GM20000 (cell line): Measurements from ENCODE around the gene MIEF1.

ENCODE experiments used
- DNase-seq: peaks from one replicate; pipeline ENCODE4 v3.0.0; 2012; ENCODE audit warnings: low spot score
- TF ChIP-seq, protein P1 (sequence below): IDR thresholded peaks from 2 replicates; pipeline ENCODE4 v1.5.1; 2012; ENCODE audit warnings: mild to moderate bottlenecking, control low read depth; ENCODE audit errors: extremely low read depth, missing control alignments

MIEF1 gene

DNA sequence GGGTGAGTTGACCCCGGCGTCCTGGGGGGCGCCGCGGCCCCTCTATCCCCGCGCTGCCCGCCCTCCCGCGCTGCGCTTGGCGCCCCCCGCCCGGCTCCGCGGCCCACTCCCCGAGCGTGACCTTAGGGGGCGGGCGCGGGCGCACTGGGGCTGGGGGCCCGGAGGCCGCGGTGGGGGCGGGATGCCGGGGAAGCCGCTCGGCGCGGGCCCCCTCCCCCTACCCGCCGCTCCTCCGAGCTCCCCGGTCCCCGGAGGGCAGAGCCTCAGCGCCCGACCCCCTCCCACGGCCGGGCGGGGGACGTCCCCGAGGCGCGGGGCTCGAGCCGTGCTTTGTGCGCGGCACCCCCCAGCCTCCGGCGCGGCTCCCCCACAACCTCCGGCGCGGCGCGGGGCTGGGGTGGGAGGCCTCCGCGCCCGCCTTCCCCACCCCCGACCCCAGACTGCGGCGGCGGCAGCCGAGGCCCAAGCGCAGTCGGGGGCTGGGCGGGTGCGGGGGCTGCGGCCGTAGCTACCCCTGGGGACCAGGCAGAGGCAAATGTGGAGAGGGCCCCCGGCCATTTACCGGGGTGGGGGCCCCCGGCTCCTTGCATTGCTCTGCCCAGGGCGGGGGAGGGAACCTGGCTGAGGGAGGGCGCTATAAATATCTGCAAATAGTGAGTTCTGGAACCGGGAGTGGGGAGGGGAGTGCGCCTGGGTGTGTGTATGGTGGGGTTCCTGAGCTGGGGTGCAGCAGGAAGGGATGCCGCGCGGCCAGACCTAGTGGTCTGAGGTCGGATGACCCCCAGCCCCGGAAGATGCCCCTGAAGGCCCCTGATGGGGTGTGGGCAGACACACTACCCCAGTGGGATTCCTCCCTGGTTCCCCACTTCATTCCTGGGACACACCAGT lies 44.3 kb upstream of the MIEF1 start:
- peak; percentile 77 for DNase-seq
- TF ChIP-seq, protein P1, sequence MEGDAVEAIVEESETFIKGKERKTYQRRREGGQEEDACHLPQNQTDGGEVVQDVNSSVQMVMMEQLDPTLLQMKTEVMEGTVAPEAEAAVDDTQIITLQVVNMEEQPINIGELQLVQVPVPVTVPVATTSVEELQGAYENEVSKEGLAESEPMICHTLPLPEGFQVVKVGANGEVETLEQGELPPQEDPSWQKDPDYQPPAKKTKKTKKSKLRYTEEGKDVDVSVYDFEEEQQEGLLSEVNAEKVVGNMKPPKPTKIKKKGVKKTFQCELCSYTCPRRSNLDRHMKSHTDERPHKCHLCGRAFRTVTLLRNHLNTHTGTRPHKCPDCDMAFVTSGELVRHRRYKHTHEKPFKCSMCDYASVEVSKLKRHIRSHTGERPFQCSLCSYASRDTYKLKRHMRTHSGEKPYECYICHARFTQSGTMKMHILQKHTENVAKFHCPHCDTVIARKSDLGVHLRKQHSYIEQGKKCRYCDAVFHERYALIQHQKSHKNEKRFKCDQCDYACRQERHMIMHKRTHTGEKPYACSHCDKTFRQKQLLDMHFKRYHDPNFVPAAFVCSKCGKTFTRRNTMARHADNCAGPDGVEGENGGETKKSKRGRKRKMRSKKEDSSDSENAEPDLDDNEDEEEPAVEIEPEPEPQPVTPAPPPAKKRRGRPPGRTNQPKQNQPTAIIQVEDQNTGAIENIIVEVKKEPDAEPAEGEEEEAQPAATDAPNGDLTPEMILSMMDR: no peak

DNA sequence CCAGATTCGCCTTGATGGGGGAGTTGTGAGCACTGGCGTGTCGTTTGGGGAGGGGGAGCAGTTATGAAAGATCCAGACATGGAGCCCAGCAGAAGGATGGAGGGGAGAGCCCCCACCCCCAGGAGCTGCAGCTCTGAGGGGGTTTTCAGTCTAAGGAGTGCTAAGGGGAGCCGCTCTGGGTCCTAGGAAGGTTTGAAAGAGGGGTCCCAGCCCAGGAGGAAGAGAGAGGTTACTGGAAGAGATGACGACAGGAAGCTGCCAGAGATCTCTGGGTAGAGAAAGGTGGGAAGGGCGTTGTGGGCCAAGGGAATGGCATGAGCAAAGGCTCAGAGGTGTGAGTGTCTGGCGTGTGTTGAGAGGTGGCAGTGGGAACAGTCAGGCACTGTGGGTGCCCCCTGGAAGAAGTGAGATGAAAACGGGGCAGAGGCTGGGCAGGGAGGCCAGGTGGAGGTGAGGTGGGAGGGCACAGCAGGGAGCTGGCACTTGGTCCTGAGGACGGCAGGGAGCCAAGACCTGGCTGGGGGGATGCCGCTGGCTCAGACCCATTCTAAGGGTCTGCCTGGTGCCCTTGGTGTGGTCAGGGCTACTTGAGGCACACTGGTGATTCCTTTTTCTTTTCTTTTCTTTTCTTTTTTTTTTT lies 43.5 kb upstream of the MIEF1 start:
- no peak for DNase-seq
- TF ChIP-seq, protein P1: no peak

DNA sequence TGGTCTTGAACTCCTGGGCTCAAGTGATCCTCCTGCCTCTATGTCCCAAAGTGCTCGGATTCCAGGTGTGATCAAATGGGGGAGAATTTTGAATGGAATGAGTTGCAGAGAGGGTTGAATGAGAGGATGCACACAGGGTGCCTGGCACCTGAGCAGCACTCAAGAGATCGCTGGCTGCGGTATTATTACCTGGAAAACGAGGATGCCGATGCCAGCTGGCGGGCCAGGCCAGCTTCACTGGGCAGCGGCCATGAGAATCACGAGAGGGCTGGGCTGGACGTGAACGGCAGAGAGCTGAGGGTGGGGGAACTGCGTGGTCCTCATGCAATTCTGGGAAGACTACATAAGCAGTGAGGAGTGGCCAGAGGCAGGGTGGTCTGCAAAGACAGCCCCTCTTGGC lies 42.4 kb upstream of the MIEF1 start:
- DNase-seq: no peak
- TF ChIP-seq, protein P1: no peak

DNA sequence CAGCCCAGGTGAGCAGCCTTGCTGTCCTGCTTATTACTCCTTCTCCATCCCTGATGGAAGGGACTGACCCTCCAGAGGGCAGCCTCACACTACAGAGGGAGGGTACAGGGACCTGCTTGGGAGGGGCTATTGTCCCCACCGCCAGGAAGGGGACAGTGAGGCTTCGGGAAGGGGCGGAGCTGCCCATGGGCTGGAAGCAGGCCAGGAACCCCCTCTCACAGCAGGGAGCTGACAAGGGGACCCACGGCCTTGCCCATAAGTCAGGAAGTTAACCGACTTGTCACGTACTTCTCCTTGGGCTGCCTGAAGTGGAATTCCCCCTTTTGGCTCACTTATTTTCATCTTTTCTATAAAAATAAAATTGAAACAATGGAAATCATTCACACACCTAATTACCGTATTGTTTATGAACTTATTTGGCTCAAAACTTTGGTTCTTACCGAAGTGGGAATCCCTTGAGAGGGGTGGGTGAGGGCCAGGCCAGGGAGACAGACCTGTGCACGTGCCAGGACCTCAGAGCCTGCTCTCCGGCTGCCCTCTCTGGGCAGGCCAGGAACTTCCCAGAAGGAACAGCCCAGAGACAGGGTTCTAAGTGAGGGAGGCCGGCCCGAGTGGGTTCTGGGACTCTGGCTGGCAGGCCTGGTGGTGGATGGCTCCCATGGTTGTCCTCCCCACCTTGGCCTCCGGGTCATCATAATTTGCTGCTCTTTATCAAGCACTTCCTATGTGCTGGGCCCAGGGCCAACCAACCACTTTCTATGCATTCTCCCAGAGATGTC lies 39.5 kb upstream of the MIEF1 start:
- TF ChIP-seq, protein P1: peak; percentile 8

DNA sequence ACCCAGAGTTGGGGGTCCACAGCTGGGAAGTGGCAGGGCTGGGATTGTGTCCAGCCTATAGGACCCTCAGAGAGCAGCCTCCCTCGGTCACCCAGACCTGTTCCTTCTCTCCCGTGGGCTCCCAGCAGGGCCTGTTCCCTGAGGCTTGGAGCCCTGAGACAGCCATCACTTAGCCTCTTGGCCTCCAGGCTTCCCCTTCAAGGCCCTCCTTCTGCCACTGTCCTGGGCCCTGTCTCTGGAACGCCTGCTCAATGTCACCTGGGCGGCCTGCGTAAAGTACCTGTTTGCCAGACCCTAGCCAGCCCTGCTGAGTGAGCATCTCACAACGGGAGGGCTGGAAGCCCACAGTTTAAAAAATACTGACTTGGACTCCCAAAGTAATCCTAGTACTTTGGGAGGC lies 38.8 kb upstream of the MIEF1 start:
- TF ChIP-seq, protein P1: no peak
- DNase-seq: no peak

More for the DNA sequence above, 39.5 kb upstream of the MIEF1 start:
- DNase-seq: peak; percentile 63

DNA sequence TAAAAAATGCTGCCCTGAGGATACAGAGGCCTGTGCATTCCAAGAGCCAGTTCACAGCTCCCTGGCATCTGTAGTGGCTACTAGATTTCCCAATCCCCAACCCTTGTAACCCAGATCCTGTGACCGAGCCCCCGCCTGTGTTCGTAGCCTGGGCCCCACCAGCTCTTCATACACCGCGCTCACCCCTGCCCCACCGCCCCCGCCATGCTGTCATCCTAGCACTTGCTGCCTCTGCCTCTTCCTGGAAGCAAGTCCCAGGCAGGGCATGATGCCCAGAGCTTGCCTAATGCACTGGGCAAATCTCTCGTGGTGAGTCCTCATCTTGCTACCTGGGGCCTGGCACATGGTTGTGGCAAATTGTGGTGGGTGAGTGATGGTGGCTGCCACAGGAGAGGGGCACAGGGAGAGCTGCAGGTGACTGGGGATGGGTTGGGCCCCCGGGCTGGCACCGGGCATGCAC lies 38.1 kb upstream of the MIEF1 start:
- TF ChIP-seq, protein P1: no peak
- no peak for DNase-seq
